H1 (cell line): Measurements from ENCODE around the gene LHFPL2. TPM values are rescaled to one million over a fixed set of nuclear protein-coding genes. Genes with fewer than 3 reads are reported as not detected.

Experiments used
- CTCF ChIA-PET: fragments of 300-600 bp; sonication (Branson Sonifier 250); formaldehyde crosslinking; loops from one replicate; lab custom pipeline; 2021; ENCODE audit not compliant: partially characterized antibody; lab: Charles Lee
- POLR2A ChIA-PET: fragments of 300-600 bp; sonication (Branson Sonifier 250); formaldehyde crosslinking; loops from one replicate; lab custom pipeline; 2021; ENCODE audit warnings: inconsistent platforms; ENCODE audit not compliant: partially characterized antibody; lab: Charles Lee
- DNase-seq, 2 experiments: peaks; one replicate each; pipeline versions ENCODE4 v3.0.0 to v3.0.0-alpha.2; 2010 to 2022; ENCODE audit warnings: low spot score in 2 of 2, low read depth in 1 of 2, mixed read lengths in 1 of 2
- FAIRE-seq: peaks from 2 replicates; lab custom pipeline; 2011; peaks lifted over from hg19 to GRCh38; lab: Jason Lieb, UNC
- H2AFZ ChIP-seq: 2 replicates; pipeline ENCODE4 v1.8.1; 2012; ENCODE audit warnings: low read length, inconsistent platforms
- H2AK5ac ChIP-seq: 2 replicates; pipeline ENCODE4 v1.6.1; 2013; ENCODE audit warnings: low read depth, low read length
- H2BK120ac ChIP-seq: replicated peaks from 2 replicates; pipeline ENCODE3; 2013; ENCODE audit warnings: low read depth, low read length, inconsistent platforms
- H2BK12ac ChIP-seq: 2 replicates; pipeline ENCODE4 v1.6.1; 2013; ENCODE audit warnings: low read depth, low read length
- H2BK15ac ChIP-seq: 2 replicates; pipeline ENCODE4 v1.6.1; 2013; ENCODE audit warnings: low read length
- H2BK20ac ChIP-seq: 2 replicates; pipeline ENCODE4 v1.6.1; 2013; ENCODE audit warnings: low read length
- H2BK5ac ChIP-seq: 2 replicates; pipeline ENCODE4 v1.6.1; 2013; ENCODE audit warnings: low read depth, low read length
- H3K14ac ChIP-seq: 2 replicates; pipeline ENCODE4 v1.6.1; 2013; ENCODE audit warnings: inconsistent platforms; ENCODE audit not compliant: insufficient read length
- H3K18ac ChIP-seq: 2 replicates; pipeline ENCODE4 v1.6.1; 2013; ENCODE audit warnings: low read length; ENCODE audit errors: extremely low read depth
- H3K23ac ChIP-seq: 2 replicates; pipeline ENCODE4 v1.6.1; 2013; ENCODE audit warnings: inconsistent platforms; ENCODE audit not compliant: insufficient read length
- H3K23me2 ChIP-seq: 2 replicates; pipeline ENCODE4 v1.6.1; 2013; ENCODE audit warnings: low read depth, low read length
- H3K27ac ChIP-seq: 2 replicates; pipeline ENCODE4 v1.6.1; 2011; ENCODE audit warnings: low read depth, low read length, inconsistent platforms
- H3K27me3 ChIP-seq, 4 experiments: replicated peaks in 1 of 4; 1 replicate in 1 of 4; 2 replicates in 3 of 4; pipeline versions ENCODE4 v1.6.1 to v1.8.1; 2011 to 2013; ENCODE audit warnings: low read length in 3 of 4, mild to moderate bottlenecking in 3 of 4, inconsistent platforms in 2 of 4, mixed read lengths in 2 of 4, moderate library complexity in 1 of 4; ENCODE audit not compliant: control insufficient read depth in 3 of 4, insufficient read depth in 3 of 4; ENCODE audit errors: extremely low read depth in 1 of 4
- H3K36me3 ChIP-seq, 4 experiments: 2 replicates each; pipeline versions ENCODE4 v1.6.1 to v1.8.1; 2011 to 2013; ENCODE audit warnings: mild to moderate bottlenecking in 4 of 4, low read length in 3 of 4, moderate library complexity in 2 of 4, control low read depth in 1 of 4, inconsistent platforms in 1 of 4; ENCODE audit not compliant: insufficient read depth in 4 of 4, control insufficient read depth in 2 of 4
- H3K4ac ChIP-seq: replicated peaks from 2 replicates; pipeline ENCODE3; 2013; ENCODE audit warnings: low read length, low read depth, mixed read lengths, inconsistent platforms; ENCODE audit not compliant: insufficient read length
- H3K4me1 ChIP-seq, 4 experiments: replicated peaks in 1 of 4; 1 replicate in 1 of 4; 2 replicates in 3 of 4; pipeline versions ENCODE4 v1.6.1 to v1.8.1; 2011 to 2013; ENCODE audit warnings: low read length in 3 of 4, inconsistent platforms in 2 of 4, mixed read lengths in 1 of 4; ENCODE audit not compliant: insufficient read depth in 4 of 4, control insufficient read depth in 3 of 4
- H3K4me2 ChIP-seq, 2 experiments: 2 replicates each; pipeline versions ENCODE4 v1.6.1 to v1.8.1; 2011 to 2013; ENCODE audit warnings: low read depth in 2 of 2, low read length in 2 of 2, control low read depth in 1 of 2, inconsistent platforms in 1 of 2, mild to moderate bottlenecking in 1 of 2; ENCODE audit not compliant: insufficient read depth in 1 of 2
- H3K4me3 ChIP-seq, 4 experiments: fragments of 200-600, 300-600 bp in 1 of 4; sonication (generic), shearing (Covaris generic), sonication (Bioruptor Twin) in 1 of 4; 2 replicates each; pipeline versions ENCODE4 v1.5.1 to v1.8.1; 2011 to 2016; ENCODE audit warnings: low read length in 4 of 4, low read depth in 3 of 4, control low read depth in 2 of 4, inconsistent platforms in 2 of 4, mild to moderate bottlenecking in 2 of 4, mixed read lengths in 1 of 4, moderate library complexity in 1 of 4; ENCODE audit not compliant: insufficient read depth in 2 of 4; ENCODE audit errors: extremely low read depth in 1 of 4
- H3K56ac ChIP-seq: replicated peaks from 2 replicates; pipeline ENCODE3; 2013; ENCODE audit warnings: low read depth, mild to moderate bottlenecking, mixed read lengths, low read length, inconsistent platforms; ENCODE audit not compliant: insufficient read length
- H3K79me1 ChIP-seq: 2 replicates; pipeline ENCODE4 v1.6.1; 2013; ENCODE audit warnings: low read depth, low read length, control low read depth
- H3K79me2 ChIP-seq, 2 experiments: 2 replicates each; pipeline versions ENCODE4 v1.6.1 to v1.8.1; 2012 to 2013; ENCODE audit warnings: low read length in 2 of 2, mild to moderate bottlenecking in 2 of 2, inconsistent platforms in 1 of 2; ENCODE audit not compliant: insufficient read depth in 2 of 2, control insufficient read depth in 1 of 2
- H3K9ac ChIP-seq, 4 experiments: replicated peaks in 1 of 4; 1 replicate in 1 of 4; 2 replicates in 3 of 4; pipeline versions ENCODE4 v1.6.1 to v1.8.1; 2011 to 2013; ENCODE audit warnings: low read depth in 3 of 4, low read length in 3 of 4, control low read depth in 2 of 4, mild to moderate bottlenecking in 2 of 4, moderate library complexity in 2 of 4, inconsistent platforms in 1 of 4; ENCODE audit errors: extremely low read depth in 1 of 4
- H3K9me3 ChIP-seq, 2 experiments: 2 replicates each; pipeline versions ENCODE4 v1.6.1 to v1.8.1; 2012 to 2013; ENCODE audit warnings: mild to moderate bottlenecking in 2 of 2, moderate library complexity in 2 of 2, control low read depth in 1 of 2, inconsistent platforms in 1 of 2, low read depth in 1 of 2, low read length in 1 of 2, mixed read lengths in 1 of 2; ENCODE audit not compliant: insufficient read depth in 2 of 2
- H4K20me1 ChIP-seq, 2 experiments: replicated peaks in 1 of 2; 2 replicates each; pipeline versions ENCODE3 to v1.8.1; 2011 to 2013; ENCODE audit warnings: inconsistent platforms in 2 of 2, low read length in 2 of 2, mild to moderate bottlenecking in 1 of 2; ENCODE audit not compliant: insufficient read depth in 2 of 2, control insufficient read depth in 1 of 2
- H4K5ac ChIP-seq: 2 replicates; pipeline ENCODE4 v1.6.1; 2013; ENCODE audit warnings: low read length, low read depth, mixed read lengths, inconsistent platforms; ENCODE audit not compliant: insufficient read length
- H4K8ac ChIP-seq: 2 replicates; pipeline ENCODE4 v1.8.0; 2013; ENCODE audit warnings: mild to moderate bottlenecking, moderate library complexity, low read length, inconsistent platforms; ENCODE audit not compliant: insufficient read depth; ENCODE audit errors: extremely low read depth
- H4K91ac ChIP-seq: replicated peaks from 2 replicates; pipeline ENCODE3; 2013; ENCODE audit warnings: low read length, mixed read lengths, inconsistent platforms; ENCODE audit not compliant: insufficient read length
- CHD1 ChIP-seq: IDR thresholded peaks from 2 replicates; pipeline ENCODE4 v1.6.1; 2012; ENCODE audit warnings: low read depth, low read length, improper control_type of control experiment
- CTBP2 ChIP-seq: IDR thresholded peaks from 2 replicates; pipeline ENCODE4 v1.7.0; 2011; ENCODE audit warnings: borderline replicate concordance, mild to moderate bottlenecking, moderate library complexity, mixed read lengths, low read length; ENCODE audit not compliant: insufficient read depth, insufficient read length
- GABPA ChIP-seq: IDR thresholded peaks from 2 replicates; pipeline ENCODE4 v1.6.1; 2011; ENCODE audit warnings: mild to moderate bottlenecking, low read length, moderate library complexity, borderline replicate concordance; ENCODE audit not compliant: insufficient read depth
- HDAC2 ChIP-seq, 2 experiments: fragments of 300-600 bp in 1 of 2; sonication (generic) in 1 of 2; IDR thresholded peaks; 2 replicates each; pipeline ENCODE4 v1.6.1; 2011 to 2012; ENCODE audit warnings: low read depth in 2 of 2, low read length in 2 of 2, mild to moderate bottlenecking in 2 of 2, moderate library complexity in 2 of 2, borderline replicate concordance in 1 of 2, inconsistent platforms in 1 of 2
- MAX ChIP-seq: IDR thresholded peaks from 2 replicates; pipeline ENCODE4 v1.6.1; 2012; ENCODE audit warnings: inconsistent platforms
- POLR2AphosphoS5 ChIP-seq: IDR thresholded peaks from 2 replicates; pipeline ENCODE4 v1.6.1; 2011; ENCODE audit warnings: low read depth, low read length
- WGBS, 2 experiments: shearing (Covaris generic) in 1 of 2; methylation state at CpG; one replicate each; pipeline versions ENCODE4 v1.1.6 to v1.1.7; 2013 to 2015; ENCODE audit warnings: low lambda C conversion rate in 2 of 2, mixed read lengths in 2 of 2, inconsistent platforms in 1 of 2, low coverage in 1 of 2, missing lambda C conversion rate in 1 of 2; ENCODE audit not compliant: insufficient replicate concordance in 2 of 2, insufficient coverage in 1 of 2, insufficient read length in 1 of 2; ENCODE audit errors: extremely low coverage in 1 of 2, missing lambda C conversion rate in 1 of 2; 5-methylcytosine and 5-hydroxymethylcytosine counted together
- polyA plus RNA-seq, 7 experiments: library from polyadenylated mRNA; depleted of rRNA in 3 of 7; stranded (reverse) in 5 of 7; unstranded in 2 of 7; fragments of >200 nt in 5 of 7; fragments of 200-250 nt in 2 of 7; gene quantifications; 1 replicate in 5 of 7; 2 replicates in 1 of 7; 4 replicates in 1 of 7; pipeline versions ENCODE4 v1.2.1 to v1.2.3, GENCODE V29; 2011 to 2013; ENCODE audit warnings: missing spikeins in 2 of 7, mixed read lengths in 2 of 7
- total RNA-seq: library from RNA; stranded (reverse); fragmentation: NEBNext Ultra II Directional; extraction: Animal tissue kit (Norgen Biotek cat#: 25700); gene quantifications from 2 replicates; pipeline ENCODE4 v1.2.1, GENCODE V29; 2021

Gene LHFPL2
- total and polyA plus RNA-seq, 2 of the 8 experiments (the other 6 are each of a cell fraction or from before 2014, with no cell fraction given), result 9.6 to 43.0 TPM

DNA sequence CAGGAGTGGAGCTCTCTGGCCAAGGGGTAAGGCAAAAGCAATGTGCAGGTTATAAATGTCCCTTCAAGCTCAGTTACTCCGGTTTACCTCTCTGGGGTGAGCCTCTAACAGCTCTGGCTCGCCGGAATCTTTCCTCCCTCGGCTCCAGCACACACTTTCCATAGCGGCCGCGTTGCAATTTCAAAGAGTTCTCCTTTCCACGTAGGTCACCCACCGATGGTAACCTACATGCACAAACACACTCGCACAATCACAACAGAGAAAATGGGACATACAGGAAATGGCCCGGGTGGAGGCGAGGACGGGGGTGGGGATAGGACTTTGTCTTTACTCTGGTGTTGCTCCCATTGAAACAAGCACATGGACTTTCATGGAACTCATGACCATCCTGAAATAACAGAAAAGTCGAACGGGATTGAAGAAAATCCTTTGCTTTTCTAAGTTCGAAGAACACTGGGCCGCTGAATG is 1.2 kb downstream of the LHFPL2 start:
- Histone ChIP-seq H3K27ac (no peak overlapping the region), H2BK12ac (0 out of 2 replicates have a peak overlapping the region, but pooled peaks have one; percentile 80), H3K23ac (no peak overlapping the region), H3K9me3 (no peaks in the 10 kb centered on the region), H4K8ac (peak overlapping the region; percentile 46), H3K4ac (peak overlapping the region; percentile 64), H3K27me3 (no peaks in the 10 kb centered on the region), H3K56ac (peak overlapping the region; percentile 24), H3K4me3 (peak overlapping the region; percentile 61 to 93 (median 86)), H2BK20ac (no peak overlapping the region), H3K23me2 (peaks cover 10% of the 10 kb centered on the region; the same call in 1 of the 2 replicates), H2AFZ (peak overlapping the region; percentile 15), H3K79me1 (peaks cover 2% of the 10 kb centered on the region), H2AK5ac (peak overlapping the region; percentile 47; the same call in 1 of the 2 replicates), H3K14ac (no peak overlapping the region), H2BK120ac (peak overlapping the region; percentile 38), H3K36me3 (peaks cover 0 to 4% (median 0%) of the 10 kb centered on the region in 4 experiments; a peak in 1 of 8 replicates), H4K5ac (peak overlapping the region; percentile 62), H3K9ac (peak overlapping the region; percentile 35 to 78 (median 70); a peak in 6 of 7 replicates), H2BK15ac (peak overlapping the region; percentile 31; the same call in 1 of the 2 replicates), H3K79me2 (peaks cover 8 to 55% of the 10 kb centered on the region in 2 experiments), H4K20me1 (peaks cover 2 to 4% of the 10 kb centered on the region in 2 experiments), H4K91ac (peak overlapping the region; percentile 36), H3K4me2 (peak overlapping the region; percentile 91 to 99), H3K18ac (peak overlapping the region; percentile 48; the same call in 1 of the 2 replicates), H3K4me1 (peaks cover 0 to 15% (median under 1%) of the 10 kb centered on the region in 4 experiments; a peak in 4 of 7 replicates), H2BK5ac (peak overlapping the region; percentile 44; the same call in 1 of the 2 replicates)
- CTCF ChIA-PET, result interaction anchor here (1.1 to 4.0 kb wide), 5 partner anchors 9 to 110 kb away, joined by 3 to 12 read pairs (median 6); no protein-coding TSS in a partner anchor
- DNase-seq (no peak), FAIRE-seq (peak; percentile 19)
- TF ChIP-seq CHD1 (no peak), GABPA (no peak), HDAC2 (IDR thresholded peaks at IDR 0.05; ENCODE audit: borderline replicate concordance in 1 of 2, low read depth in 2 of 2, low read length in 2 of 2) (no peak), CTBP2 (no peak), POLR2AphosphoS5 (no peak), MAX (peak; percentile 48; the same call in 1 of the 2 replicates)
- POLR2A ChIA-PET, result interaction anchor here (0.6 to 5.4 kb wide), 8 partner anchors 9 to 353 kb away, joined by 3 to 40 read pairs (median 3); partner anchors contain the start of gene SCAMP1
- WGBS, 2 experiments, result 6% methylated on average over 17 of the region's 17 CpGs; no CpG with 5 or more reads in 1 of the 2 experiments
